NCI-H2107 (cell line): Measurements from ENCODE around the gene NETO2.

ENCODE experiments used
- DNase-seq: peaks from one replicate; lab custom pipeline; 2025; lab: John Stamatoyannopoulos, UW

The NETO2 gene

GRCh38 chr16:47046726-47047523, 96.8 kb downstream of the NETO2 start:
- no peak for DNase-seq

- no peak for DNase-seq
These were observed 98.3 kb downstream of the NETO2 start for GRCh38 chr16:47045459-47045858.

- DNase-seq, result no peak
These were observed 98.7 kb downstream of the NETO2 start for GRCh38 chr16:47045023-47045422.

- DNase-seq, result no peak
These were observed 99.6 kb downstream of the NETO2 start for GRCh38 chr16:47043970-47044684.

GRCh38 chr16:47043200-47043599, 100.5 kb downstream of the NETO2 start:
- DNase-seq, result no peak

GRCh38 chr16:47037746-47038458, 105.8 kb downstream of the NETO2 start:
- peak; percentile 51 for DNase-seq

GRCh38 chr16:47037396-47037745, 106.4 kb downstream of the NETO2 start:
- DNase-seq, result no peak

- no peak for DNase-seq
These were observed 107.5 kb downstream of the NETO2 start for GRCh38 chr16:47036201-47036600.

GRCh38 chr16:47035436-47035835, 108.3 kb downstream of the NETO2 start:
- DNase-seq, result no peak

GRCh38 chr16:47034455-47034854, 109.3 kb downstream of the NETO2 start:
- DNase-seq, result no peak

- DNase-seq, result no peak
These were observed 110.6 kb downstream of the NETO2 start for GRCh38 chr16:47033176-47033575.

GRCh38 chr16:47029724-47030123, 114.0 kb downstream of the NETO2 start:
- DNase-seq, result no peak

- DNase-seq, result no peak
These were observed 114.9 kb downstream of the NETO2 start for GRCh38 chr16:47028767-47029377.
